ENCODE data around the gene SLC29A1.

Gene SLC29A1

GRCh38 chr6:44270526-44271405 is 47.4 kb downstream of the SLC29A1 start:
- DNase-seq: no peak

DNA sequence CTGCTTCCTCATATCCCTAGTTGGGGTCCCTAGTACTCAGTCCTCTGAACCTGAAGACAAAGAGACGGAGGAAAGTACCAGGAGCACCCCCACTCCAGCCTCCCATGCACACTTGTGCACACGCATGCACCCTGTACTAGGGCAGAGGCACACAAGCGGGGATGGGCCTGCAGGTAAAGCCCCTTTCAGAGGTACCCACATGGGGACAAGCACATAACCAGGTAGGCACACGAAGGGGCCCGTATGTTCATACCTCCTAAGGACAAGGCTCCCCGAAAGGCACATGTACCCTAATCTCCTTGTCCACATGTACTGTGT is 48.0 kb downstream of the SLC29A1 start:
- no peak for DNase-seq

GRCh38 chr6:44271914-44272313 is 48.5 kb downstream of the SLC29A1 start:
- no peak for DNase-seq

DNA sequence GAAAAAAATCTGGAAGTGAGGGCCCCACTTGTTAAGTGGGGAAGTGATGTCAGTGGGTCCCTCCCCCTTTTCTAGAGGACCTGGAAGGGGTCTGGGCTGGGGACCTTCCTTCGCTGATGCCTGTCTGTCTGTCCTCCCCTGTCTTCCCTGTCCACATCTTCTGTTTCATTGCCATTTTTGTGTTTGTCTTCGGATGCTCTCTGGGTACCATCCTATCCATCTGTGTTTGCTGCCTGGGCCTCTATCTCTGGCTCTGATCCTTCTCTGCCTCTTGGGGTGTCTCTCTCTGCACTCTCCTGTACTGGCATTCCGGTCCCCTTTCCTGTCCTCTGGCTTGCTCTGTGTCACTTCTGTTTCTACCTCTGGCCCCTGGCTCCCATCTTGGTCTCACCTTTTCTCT is 49.1 kb downstream of the SLC29A1 start:
- DNase-seq: no peak

GRCh38 chr6:44272999-44273566 is 49.7 kb downstream of the SLC29A1 start:
- no peak for DNase-seq

DNA sequence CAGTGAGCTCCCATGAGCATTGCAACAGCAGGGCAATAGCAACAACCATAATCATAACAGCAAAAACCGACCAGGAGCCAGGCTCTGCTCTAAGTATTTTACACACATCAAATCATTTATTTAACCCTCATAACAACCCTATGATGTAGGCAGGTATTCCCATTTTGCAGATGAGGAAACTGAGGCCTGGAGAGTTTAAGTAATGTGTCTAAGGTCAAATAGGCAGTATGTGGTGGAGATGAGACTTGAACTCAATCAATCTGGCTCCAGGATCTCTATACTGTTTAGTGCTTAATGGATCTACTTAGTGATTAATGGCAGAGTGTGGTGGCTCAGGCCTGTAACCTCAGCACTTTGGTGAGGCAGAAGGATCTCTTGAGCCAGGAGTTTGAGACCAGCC is 50.2 kb downstream of the SLC29A1 start:
- DNase-seq: no peak

- DNase-seq: no peak
Observed at GRCh38 chr6:44275271-44275748, 51.9 kb downstream of the SLC29A1 start.

DNA sequence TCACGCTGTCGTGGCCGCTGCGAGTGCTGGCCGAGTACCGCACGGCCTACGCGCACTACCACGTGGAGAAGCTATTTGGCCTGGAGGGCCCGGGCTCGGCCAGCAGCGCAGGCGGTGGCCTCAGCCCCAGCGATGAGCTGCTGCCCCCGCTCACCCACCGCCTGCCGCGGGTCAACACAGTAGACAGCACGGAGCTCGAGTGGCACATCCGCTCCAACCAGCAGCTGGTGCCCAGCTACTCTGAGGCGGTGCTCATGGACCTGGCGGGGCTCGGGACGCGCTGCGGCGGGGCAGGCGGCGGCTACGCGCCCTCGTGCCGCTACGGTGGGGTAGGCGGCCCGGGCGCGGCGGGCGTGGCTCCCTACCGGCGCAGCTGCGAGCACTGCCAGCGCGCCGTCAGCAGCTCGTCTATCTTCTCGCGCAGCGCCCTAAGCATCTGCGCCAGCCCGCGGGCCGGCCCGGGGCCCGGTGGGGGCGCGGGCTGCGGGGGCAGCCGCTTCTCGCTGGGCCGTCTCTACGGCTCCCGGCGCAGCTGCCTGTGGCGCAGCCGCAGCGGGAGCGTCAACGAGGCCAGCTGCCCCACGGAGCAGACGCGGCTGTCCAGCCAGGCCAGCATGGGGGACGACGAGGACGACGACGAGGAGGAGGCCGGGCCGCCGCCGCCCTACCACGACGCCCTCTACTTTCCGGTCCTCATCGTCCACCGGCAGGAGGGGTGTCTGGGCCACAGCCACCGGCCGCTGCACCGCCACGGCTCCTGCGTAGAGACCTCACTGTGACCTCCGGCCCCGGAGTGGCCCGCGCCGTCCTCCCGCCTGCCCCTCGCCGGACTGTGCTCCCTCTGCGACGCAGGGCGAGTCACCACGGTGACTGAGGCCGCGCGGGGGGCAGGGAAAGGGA is 52.6 kb downstream of the SLC29A1 start:
- DNase-seq: peak; percentile 63

DNA sequence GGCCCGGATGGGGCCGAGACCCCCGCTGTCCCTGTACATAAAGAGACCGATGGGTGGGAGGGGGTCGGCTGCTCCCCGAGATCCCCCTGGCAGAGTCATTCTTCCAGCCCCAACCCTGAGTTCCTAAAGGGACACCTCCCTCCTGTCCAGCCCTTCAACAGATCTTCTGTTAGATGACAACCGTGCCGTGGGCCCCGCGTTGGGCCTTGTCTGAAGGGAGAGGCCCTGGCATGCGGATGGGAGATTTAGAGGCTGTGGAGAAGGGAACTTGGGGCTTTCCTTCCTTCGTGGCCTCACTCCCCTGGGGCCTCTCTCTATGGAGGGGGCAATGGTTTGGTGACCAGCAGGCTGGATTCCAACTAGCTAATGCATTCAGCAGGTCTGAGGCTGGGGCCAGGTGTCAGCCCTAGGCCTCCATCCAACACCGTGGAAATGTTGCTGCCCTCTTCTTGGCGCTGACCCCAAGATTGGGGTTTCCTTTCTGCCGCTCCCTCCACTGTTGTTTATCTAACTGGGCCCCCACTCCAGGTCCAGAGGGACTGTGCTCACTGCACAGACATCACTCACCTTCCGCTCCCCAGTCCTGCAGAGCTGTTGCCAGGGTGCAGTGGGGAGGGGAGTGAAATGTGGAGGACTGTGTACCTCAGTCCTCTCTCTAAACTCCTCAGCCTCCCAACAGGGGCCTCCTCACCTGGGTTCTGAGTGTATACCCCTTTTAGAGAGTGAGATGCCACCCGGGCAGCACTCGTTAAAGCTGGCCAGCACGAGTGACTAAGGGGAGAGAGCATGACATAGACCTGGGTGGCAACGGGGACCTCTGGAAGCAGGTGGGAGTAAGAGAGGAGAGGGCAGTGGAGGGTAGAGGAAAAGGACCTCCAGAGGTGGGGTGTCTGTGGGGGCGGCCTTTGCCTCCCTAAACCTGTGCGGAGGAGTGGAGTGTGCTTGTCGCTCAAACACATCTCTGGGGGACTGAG is 53.6 kb downstream of the SLC29A1 start:
- no peak for DNase-seq

GRCh38 chr6:44277763-44278162 is 54.4 kb downstream of the SLC29A1 start:
- DNase-seq: no peak

GRCh38 chr6:44278315-44278714 is 54.9 kb downstream of the SLC29A1 start:
- DNase-seq: no peak

DNA sequence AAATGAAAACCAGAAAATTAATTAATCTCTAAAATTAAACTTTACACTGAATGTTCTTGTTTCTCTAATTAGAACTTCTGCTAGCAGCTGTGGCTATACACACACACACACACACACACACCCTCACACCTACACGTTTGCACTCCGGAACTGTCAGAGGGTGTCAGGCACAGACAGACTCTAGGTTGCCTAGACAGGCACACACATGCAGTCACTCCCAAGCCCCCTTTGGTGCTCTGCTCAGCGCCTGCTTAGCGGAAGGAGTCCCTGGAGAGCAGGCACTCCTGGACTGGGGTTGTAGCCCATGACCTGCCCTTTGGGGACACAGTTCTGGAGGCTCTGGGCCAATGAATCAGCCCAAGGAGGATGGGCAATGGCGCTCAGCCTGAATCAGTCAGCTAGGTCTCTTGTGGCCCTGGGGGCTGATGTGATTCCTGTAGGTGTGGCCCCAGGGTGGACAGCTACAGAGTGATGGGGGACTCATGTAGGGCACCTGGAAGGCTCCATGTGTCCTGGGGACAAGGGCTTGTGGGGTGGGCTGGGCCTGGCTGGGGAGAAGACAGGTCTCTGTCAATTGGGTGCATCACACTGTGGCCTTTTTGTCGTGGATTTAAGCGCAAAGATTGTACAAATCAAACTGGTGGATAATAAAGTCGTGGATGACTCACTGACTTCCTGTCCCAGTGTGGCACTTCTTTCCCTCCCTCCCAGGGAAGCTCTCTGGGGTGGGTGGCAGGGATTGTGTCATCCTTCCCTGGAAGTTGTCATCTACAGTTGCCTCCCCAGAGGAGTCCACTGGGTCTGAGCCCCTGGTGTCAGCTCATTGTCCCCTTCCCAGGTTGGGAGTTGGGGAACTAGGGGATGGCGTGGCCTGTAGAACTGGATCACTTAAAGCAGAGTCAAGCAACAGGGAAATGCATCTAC is 55.6 kb downstream of the SLC29A1 start:
- no peak for DNase-seq

All from hematopoietic multipotent progenitor cell treated with erythropoietin and hydrocortisone succinate and interleukin-3 and kit ligand, for 6 days (in vitro differentiated cells).